Stimulated activated CD4-positive, alpha-beta T cell treated with anti-CD3 and anti-CD28 coated beads, Interleukin-2, amount 100 ng/mL, for 48 hours (primary cell): Measurements from ENCODE around the gene SLC4A4.

Experiments
- DNase-seq, 2 donors: peaks; one replicate each; pipeline ENCODE4 v3.0.0-alpha.2; 2020

SLC4A4 gene

DNA sequence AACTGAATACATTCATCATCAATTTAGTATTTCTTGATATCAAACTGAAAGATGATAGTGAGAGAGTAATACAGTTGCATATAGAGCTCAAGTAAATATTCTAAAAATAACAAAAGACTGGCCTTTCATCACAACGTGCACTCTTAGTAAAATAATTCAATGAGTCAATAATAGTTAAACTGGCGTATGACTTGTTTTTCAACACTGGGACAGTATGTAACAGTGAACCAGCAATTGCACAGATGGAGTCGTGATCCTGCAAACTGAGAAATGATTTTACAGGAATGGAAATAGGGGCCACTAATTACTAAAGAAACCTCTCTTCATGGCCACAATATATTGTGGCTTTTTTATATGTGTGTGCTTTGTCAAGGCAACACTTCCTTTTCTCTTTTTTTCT is 137.4 kb downstream of the SLC4A4 start:
- DNase-seq: no peak

DNA sequence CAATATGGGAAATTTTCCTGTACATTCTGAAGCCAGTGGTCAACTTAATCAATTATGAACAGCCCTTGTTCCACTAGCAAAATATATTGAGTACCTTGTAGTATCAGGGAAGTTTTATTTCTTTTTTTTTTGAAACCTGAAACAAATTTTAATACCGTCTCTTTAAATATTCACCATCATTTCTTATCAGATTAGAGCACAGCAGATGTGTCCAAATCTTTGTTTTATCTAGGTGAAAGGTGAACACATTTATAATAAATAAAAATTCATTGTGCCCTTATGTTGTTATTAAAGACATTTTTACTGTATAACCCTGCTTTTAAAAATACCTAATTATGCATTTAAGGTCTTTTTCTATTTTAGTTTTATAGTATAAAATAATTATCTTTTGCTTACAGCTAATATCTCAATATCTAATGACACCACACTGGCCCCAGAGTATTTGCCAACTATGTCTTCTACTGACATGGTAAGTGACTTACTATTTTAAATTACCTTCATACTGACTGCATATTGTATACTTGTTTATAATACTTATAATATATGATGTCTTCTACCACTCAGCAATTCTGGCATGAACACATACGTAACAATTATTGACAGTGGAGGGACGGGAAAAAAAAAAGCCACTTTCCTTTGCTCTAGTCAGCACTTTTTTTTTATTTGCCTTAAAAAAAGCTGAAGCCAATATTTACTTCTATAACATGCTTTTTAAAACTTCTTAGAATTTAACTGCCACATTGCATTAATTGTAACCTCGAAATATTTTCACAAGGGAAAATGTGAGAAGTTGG is 147.9 kb downstream of the SLC4A4 start:
- no peak for DNase-seq

DNA sequence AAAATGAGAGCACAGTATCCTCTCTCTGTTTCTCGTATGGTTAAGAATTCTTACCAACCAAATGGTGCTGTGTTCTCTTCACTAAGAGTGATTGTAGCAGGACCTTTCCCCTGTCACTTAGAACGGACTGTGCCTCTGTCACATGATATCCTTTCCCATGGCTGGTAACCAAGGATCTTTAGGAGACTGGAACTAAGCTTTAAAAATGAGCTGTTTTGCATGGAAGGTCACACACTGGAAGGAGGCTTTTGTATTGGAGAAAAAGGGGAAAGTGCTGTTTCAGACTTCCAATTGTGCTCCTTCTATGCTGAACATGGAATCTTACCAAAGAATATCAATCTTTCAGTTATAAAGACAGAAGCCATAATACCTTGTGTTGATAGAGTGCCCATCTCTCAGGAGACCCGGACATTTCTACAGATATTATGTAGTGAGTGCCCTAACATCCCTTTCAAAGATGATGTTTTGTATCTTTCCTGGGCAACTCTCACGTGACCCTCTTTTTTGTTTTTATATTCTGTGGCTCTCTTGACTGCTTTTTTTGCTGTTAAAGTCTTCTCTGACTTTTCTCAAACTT is 148.6 kb downstream of the SLC4A4 start:
- DNase-seq: no peak

DNA sequence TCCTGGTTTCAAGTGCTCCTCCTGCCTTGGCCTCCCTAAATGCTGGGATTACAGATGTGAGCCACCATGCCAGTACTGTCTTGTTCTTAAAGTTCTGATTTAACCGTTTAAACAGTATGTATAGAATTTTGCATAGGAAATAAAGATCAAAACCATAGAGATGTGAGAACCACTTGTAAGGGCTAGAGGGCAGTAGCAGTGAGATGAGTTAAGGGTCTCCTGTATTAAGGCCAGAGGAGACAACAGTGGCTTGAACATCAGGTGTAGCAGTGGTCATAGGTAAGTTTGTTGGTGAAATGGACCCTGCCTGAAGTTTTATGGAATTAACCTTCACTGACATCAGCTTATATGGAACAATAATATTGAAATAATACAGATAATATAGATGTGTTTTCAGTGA is 155.7 kb downstream of the SLC4A4 start:
- DNase-seq: no peak

DNA sequence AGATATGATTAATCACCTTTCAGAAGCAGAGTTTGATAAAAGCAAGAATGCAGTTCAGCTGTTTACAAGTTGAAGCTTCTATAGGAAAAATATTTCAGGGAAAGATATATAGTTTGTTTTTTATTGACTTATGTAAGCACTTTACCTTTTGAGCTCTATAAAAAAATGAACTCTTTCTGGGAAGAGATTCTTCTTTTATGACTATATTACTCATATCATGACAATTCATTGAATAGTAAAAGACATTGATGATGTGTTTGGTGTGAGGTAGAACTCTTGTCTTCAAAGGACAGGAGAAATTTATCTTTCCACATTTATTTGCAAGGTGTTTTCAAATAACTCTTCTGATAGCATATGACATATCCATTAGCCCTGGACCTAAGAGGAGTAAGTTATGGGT is 156.6 kb downstream of the SLC4A4 start:
- DNase-seq: no peak

DNA sequence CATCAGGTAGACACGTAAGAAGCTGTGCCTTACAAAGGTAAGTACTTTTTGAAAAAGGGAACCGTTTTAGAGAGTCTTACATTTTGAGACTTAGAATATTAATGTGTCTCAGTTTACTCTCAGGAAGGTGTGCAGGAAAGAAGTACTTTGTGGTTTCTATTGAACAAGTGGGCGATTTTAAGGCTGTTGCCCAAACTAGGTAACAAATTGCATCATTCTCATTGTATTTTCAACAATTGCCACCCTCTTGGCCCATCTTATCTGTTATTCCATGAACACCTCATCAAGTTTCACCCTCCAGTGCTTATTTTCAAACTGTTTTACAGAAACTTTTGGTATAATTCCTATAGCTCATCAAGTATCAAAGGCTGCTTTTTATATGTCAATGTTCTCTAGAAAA is 158.3 kb downstream of the SLC4A4 start:
- no peak for DNase-seq

DNA sequence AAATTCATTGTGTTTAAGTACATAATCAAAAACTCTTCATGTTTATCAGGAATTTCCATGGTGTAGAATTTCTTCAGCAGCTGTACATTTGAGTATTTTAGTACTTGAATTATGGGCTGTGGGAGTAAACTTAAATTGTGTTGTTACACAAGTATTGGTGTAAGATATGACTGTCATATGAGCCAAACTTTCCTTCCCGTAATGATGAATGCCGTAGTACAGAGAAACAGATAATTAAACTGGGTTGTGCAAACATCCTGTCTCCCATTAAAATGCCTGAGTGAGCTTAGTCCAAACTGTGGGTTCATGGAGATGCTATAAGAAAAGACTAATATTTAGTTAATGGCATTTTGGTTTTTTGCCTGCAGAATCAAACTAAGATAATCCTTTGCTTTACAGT is 159.2 kb downstream of the SLC4A4 start:
- no peak for DNase-seq

DNA sequence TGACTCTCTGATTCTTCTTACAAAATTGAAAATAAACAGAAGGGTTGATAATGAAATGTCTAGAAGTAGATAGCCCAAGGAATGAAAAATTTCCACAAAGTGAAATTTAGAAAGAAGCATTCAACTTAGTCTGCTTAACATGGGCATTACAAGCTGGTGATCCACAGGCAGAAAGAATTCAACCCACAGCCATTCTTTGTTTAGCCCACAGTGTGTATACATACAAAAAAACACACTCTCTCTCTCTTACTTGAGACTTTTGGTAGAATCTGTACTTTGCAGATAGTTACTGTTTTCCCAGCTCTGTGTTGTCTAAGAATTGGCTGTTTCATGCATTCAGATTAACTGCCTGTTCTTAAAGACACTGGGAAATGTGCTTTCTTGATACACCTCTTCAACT is 159.8 kb downstream of the SLC4A4 start:
- no peak for DNase-seq

DNA sequence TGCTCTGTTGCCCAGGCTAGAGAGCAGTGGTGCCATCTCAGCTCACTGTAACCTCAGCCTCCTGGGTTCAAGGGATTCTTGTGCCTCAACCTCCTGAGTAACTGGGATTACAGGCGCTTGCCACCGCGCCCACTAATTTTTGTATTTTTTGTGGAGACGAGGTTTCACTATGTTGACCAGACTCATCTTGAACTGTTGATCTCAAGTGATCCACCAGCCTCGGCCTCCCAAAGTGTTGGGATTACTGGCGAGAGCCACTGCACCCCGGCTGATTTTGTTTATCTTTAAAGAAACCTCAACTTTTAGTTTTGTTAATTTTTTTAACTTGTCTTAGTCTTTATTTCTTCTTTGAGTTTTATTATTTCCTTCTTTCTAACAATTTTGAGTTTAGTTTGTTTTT is 163.2 kb downstream of the SLC4A4 start:
- no peak for DNase-seq

DNA sequence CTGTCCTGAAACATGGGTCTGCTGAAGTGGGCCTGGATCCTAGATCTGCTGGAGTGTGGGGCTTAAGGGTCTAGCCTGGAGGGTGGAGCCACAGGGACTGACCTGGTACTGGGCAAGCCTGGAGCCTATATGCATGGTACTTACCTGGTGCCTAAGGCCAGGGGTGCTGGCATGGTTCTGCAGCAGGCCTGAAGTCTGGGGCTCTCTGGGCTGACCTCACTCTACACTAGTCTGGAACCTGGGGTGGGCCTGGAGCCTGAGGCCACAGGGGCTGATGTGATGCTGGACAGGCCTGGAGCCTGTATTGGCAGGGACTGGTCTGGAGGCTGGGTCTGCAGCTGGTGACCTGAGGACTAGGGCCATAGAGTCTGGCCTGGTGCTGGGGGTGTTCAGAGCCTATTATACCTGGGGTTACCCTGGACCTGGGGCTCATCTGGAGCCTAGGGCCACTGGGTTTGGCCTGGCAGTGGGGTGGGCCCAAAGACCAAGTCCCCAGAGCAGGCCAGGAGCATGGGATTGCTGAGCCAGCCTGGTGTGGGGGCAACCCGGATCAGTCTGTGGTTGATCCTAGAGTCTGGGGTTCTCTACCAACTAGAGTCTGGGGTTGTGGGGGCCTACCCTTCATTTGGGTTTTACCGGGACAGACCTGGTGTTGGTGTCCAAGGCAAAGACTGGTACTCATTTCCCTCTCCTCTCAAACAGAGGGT is 179.6 kb downstream of the SLC4A4 start:
- no peak for DNase-seq

DNA sequence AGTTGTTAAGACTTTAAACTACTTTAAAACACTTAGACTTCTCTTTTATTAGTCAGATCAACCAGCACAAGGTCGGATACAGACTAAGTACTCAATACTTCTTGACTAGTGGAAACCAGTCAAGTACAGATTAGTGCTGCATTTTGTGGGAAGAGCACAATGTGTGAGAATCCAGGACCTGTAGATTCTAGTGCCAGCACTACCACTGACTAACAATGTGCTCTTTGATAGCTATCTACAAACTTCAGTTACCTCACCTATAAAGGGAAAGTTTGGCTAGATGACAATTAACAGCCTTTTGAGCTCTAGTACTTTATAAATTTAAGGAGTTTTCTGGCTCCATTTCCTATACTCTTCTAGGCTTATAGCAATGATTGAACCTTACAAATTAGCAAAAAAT is 181.5 kb downstream of the SLC4A4 start:
- DNase-seq: no peak

DNA sequence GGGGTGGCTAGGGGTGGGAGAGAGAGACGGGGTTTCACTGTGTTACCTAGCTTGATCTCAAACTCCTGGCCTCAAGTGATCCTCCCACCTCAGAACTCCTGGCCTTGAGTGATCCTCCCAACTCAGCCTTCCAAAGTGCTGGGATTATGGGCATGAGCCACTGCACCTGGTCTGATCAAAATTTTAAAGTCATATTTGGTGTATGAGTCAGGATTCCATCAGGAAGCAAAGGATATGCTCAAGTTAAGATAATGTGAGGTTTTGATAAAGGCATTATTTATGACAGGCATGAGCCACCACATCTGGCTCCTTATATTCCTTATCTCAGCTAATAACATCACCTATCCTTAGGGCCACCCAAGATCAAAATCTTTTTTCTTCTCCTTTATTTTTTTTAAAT is 182.0 kb downstream of the SLC4A4 start:
- no peak for DNase-seq

DNA sequence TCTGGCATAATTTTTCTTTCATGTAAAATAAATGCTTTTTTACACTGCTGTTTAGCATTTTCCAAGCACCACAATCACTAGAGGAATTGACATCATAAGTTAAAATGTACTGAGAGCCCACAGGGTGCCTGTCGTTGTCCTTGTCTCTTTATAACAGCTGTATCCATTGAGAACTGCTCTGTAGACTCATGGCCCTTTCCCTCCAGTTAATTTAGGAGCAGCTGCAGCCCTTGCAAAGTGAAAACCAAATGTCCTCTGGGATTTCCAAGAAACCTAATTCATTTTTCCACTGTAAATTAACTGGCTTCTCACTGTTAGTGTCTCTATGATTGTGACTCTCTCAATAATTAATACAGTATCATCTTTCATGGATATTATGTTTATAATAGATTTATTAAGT is 185.9 kb downstream of the SLC4A4 start:
- no peak for DNase-seq

DNA sequence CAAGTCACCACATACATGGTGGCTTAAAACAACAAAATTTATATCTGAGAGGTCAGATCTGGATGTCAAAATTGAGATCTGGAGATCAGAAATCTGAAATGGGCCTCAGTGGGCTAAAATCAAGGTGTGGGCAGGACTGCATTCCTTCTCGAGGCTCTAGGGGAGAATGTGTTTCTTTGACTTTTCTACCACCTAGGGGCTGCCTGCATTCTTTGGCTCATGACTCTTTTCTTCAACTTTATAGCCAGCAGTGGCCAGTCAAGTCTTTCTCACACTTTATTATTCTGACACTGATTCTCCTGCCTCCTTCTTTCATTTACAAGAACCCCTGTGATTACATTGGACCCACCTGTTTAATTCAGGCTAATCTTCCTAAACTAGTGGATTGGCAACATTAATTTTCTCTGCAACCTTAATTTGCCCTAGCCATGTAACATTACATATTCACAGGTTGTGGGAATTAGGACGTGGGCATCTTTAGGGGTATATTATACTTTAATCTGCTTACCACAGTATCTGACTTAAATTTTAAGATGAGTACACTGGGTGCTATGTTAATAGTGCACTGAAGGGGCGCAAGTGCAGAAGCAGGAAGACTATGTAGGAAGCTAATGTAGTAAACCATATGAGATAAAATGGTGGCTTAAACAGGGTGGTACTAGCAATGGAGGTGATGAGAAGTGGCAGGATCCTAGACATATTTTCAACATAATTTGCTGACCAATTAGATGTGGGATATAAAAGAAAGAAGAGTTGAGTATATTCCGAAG is 188.0 kb downstream of the SLC4A4 start:
- no peak for DNase-seq

DNA sequence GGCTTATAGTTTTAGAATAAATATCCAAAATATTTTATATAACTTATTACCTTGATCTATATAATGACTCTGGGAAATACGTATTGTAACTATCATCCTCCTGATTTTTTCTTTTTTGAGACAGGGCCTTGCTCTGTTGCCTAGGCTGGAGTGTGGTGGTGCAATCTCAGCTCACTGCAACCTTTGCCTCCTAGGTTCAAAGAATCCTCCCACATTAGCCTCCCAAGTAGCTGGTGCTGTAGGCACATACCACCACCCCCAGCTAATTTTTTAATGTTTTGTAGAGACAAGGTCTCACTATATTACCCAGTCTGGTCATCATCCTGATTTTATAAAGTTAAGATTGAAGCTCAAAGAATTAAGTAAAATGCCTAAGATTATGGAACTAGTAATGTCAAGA is 193.6 kb downstream of the SLC4A4 start:
- no peak for DNase-seq

DNA sequence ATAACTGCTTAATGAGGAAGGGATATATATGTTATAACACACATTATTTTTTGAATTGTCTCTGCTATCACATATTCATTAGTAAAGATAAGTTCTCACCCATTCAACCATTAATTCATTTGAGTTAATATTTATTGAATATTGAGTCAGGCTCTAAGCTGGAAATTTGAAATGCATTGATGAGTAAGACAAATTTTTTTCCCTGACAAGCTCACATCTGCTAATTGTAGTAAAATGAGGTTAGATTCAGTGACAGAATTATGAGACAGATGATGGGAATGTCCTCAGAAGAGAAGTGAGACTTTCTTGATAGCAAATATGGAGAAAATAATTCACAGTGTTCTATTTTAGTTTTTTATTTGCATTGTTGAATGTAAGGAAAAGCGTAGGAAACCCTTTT is 194.3 kb downstream of the SLC4A4 start:
- DNase-seq: no peak

DNA sequence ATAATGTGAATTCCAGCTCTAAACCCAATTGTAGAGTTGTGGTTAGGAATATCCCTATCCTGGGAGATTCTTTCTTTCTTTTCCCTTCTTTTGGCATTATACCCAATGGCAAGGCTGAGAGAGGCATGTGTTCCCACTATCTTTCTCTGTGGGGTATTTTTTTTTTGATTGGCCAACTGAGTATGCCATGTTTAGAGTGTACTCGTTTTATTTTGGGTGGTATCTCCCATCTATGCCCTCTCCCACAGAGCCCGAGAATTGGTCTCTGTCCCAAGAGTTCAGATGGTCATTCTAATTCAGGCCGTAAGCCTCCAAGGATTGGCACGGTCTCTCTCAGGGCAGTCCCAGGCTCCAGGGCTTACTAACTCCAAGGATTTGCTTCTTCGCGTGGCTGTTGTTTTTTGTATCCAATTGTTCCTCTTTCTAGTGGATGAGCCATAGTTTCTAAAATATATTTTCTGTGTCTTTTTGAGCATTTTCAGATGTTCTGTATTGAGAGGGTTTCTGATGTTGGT is 198.8 kb downstream of the SLC4A4 start:
- DNase-seq: no peak

DNA sequence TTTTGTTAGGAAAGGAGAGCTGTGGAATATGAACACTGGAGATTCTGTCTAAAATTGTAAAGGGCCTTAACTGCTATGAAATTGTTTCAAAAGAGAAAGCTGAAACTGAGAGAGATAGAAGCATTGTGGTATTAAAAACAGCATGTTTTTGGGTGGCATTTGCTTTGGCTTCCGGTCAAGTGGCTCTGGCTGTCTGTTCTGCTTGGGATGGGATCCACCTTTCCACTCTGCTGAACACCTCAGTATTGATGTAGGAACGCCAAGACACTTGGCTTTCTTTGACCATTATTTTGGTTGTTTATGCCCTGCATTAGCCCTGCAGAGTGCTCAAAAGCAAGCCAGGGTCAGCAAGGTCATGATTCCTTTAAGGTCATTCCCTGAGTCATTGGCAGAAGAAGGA is 199.7 kb downstream of the SLC4A4 start:
- DNase-seq: no peak

DNA sequence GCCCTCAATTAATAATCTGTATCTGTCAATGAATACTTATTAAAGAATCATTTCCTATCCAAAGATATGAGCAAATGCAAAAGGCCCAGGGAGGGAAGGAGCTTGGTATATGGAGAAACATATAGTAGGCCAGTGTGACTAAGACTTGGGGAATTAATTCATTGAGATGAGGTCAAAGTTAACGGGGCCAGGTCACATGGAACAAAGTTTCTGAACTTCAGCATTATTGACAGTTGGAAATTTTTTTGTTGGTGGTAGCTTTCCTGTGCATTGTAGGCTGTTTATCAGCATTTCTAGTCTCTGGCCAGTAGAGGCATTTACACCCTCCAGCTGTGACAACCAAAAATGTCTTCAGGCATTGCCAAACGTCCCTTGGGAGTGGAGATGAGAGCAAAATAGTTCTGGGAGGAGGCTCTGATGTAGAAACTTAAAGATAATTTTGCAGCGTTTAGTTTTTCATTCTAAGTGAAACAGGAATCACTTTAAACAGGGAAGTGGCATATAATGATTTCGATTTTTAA is 202.0 kb downstream of the SLC4A4 start:
- DNase-seq: no peak

DNA sequence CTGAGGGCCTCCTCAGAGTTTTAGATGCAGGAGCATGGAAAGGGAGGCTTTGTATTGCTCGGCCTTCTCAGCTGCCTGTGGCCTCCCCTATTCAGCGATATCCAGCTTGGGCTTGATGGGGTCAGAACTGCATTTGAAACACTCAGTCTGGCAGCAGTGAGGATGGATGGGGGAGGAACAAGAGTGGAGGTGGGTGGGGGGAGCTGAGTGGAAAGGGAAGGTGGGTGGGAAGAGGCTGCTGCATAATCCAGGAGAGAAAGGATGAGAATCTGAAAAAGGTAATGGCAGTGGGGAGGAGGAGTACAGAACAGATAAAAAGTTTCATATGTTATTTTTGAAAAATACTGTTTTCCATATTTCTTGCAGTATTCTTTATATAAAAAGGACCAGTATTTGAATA is 202.7 kb downstream of the SLC4A4 start:
- no peak for DNase-seq

DNA sequence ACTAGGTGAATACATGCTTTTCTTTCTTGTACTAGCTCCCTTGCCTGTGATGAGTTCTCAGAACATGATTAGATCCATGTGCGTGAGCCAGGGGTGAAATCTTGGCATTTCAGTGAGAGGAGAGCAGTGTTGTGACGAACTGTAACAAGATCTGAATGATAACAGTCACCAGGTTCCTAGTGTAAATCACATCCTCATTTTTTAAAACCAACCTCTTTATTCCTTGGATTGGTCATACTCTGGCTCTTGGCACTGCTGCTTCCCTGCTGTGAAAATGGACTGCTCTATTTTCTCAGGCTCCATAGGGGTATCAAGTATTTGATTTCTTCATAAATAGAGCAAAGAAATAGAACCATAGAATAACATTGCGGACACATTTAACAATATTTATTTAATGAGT is 206.3 kb downstream of the SLC4A4 start:
- no peak for DNase-seq

DNA sequence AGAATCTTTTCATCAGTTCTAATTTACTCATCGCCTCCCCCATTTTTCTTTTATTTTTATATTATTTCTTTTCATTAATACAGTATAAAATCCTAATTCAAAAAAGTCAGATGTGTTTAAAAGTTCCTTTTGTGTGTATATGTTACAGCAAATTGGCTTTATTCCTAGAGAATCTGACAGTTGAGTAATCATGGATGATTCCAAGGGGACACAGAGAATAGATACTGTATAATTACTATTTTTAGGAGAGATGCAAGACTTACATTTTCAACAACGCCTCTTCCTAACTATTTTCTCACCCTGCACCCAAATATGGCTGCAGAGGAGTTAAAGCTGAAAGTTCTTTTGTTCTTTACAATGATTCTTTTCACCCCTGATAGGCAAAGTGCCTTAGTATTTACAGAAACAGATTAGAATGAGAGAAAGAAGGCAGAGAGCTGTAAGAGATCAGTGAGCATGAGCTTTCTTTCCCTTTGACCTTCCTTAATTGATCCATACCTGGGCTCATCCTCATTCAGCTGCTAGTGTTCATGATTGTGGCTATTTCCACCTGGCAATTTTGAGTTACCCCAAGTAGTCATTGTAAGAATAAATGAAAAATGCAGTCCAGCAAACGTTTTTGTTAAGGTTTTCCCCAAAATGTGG is 210.8 kb downstream of the SLC4A4 start:
- DNase-seq: no peak
